Dendritic cell treated with granulocyte-macrophage colony-stimulating factor and Interleukin-4, amounts not matched to agents 40 ng/mL and 50 ng/mL, for 4 days (primary cell): ENCODE data around the gene RMDN2.
"Not testable (repeated sequence)": the region's sequence is repeated elsewhere in the genome, so short reads cannot be mapped to it uniquely, and the experiment has no call there.

Source experiments
- H3K27ac Mint-ChIP-seq: one replicate; pipeline ENCODE4 v1.8.0; 2022; ENCODE audit warnings: mild to moderate bottlenecking, mixed read lengths
- H3K27me3 Mint-ChIP-seq: one replicate; pipeline ENCODE4 v1.8.0; 2022; ENCODE audit warnings: mild to moderate bottlenecking, mixed read lengths
- H3K36me3 Mint-ChIP-seq: one replicate; pipeline ENCODE4 v1.8.0; 2022; ENCODE audit warnings: low read depth, mixed read lengths
- H3K4me1 Mint-ChIP-seq: one replicate; pipeline ENCODE4 v1.8.0; 2022; ENCODE audit warnings: low read depth, mixed read lengths
- H3K4me3 Mint-ChIP-seq: one replicate; pipeline ENCODE4 v1.8.0; 2022; ENCODE audit warnings: mild to moderate bottlenecking, moderate library complexity, mixed read lengths
- H3K9me3 Mint-ChIP-seq: one replicate; pipeline ENCODE4 v1.8.0; 2022; ENCODE audit warnings: mixed read lengths
- intact Hi-C: fragments of 100-400 bp; cut with micrococcal nuclease; formaldehyde crosslinking; loops from one replicate; pipeline ENCODE4 v1.15.0; 2022

The RMDN2 gene

DNA sequence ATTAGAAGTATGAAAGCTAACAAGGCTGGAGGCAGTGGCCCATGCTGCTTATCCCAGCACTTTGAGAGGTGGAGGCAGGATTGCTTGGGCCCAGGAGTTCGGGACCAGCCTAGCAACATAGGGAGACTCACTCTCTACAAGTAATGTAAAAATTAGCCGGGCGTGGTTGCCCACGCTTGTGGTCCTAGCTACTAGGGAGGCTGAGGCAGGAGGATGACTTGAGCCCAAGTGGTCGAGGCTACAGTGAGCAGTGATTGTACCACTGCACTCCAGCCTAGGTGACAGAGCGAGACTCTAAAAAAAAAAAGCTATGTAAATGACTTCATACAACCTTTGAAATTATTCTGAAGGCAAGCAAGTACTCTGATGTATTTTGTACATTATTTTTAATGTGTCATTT lies 1.5 kb downstream of the RMDN2 start:
- Mint-ChIP-seq H3K36me3 (peaks cover 30% of the 10 kb centered on the region), H3K27ac (no peak overlapping the region), H3K4me1 (peaks cover 52% of the 10 kb centered on the region), H3K27me3 (no peaks in the 10 kb centered on the region), H3K4me3 (no peak overlapping the region), H3K9me3 (no peaks in the 10 kb centered on the region)
- intact Hi-C loops: no loop called here

DNA sequence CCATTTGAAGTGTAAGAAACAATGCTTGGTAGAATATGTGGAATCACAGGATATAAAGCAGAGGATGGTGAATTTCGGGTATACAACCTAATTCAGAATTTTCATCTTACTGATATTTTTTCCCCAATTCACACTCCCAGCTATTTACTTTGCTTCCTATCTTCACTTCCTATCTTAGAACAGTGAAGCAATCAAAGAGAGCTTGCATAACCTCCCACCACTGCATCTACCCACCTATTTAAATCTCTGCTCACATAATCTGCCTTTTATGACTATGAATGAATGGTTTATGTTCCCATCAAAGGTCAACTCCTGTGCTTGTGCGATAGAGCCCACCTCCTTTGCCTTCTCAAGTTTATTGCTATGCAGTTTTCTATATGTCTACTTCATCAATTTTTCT lies 3.3 kb downstream of the RMDN2 start:
- intact Hi-C loops: no loop called here
- H3K4me3 Mint-ChIP-seq: no peak overlapping the region

GRCh38 chr2:37930392-37930791 lies 5.3 kb downstream of the RMDN2 start:
- H3K9me3 Mint-ChIP-seq, H3K4me3 Mint-ChIP-seq, H3K27me3 Mint-ChIP-seq, intact Hi-C loops: not testable (repeated sequence)
- peaks cover 44% of the 10 kb centered on the region for H3K4me1 Mint-ChIP-seq
- H3K36me3 Mint-ChIP-seq: peaks cover 31% of the 10 kb centered on the region
- H3K27ac Mint-ChIP-seq: peak overlapping the region; percentile 14

More for the DNA sequence above, 3.3 kb downstream of the RMDN2 start:
- Mint-ChIP-seq H3K4me1 (peaks cover 52% of the 10 kb centered on the region), H3K27me3 (no peaks in the 10 kb centered on the region), H3K27ac (peak overlapping the region; percentile 13), H3K9me3 (no peaks in the 10 kb centered on the region), H3K36me3 (peaks cover 38% of the 10 kb centered on the region)

- intact Hi-C loops, H3K9me3 Mint-ChIP-seq, H3K27ac Mint-ChIP-seq, H3K4me3 Mint-ChIP-seq, H3K27me3 Mint-ChIP-seq: not testable (repeated sequence)
- H3K36me3 Mint-ChIP-seq: peaks cover 27% of the 10 kb centered on the region
- peaks cover 49% of the 10 kb centered on the region for H3K4me1 Mint-ChIP-seq
Observed at GRCh38 chr2:37932873-37933272, 7.8 kb downstream of the RMDN2 start.

DNA sequence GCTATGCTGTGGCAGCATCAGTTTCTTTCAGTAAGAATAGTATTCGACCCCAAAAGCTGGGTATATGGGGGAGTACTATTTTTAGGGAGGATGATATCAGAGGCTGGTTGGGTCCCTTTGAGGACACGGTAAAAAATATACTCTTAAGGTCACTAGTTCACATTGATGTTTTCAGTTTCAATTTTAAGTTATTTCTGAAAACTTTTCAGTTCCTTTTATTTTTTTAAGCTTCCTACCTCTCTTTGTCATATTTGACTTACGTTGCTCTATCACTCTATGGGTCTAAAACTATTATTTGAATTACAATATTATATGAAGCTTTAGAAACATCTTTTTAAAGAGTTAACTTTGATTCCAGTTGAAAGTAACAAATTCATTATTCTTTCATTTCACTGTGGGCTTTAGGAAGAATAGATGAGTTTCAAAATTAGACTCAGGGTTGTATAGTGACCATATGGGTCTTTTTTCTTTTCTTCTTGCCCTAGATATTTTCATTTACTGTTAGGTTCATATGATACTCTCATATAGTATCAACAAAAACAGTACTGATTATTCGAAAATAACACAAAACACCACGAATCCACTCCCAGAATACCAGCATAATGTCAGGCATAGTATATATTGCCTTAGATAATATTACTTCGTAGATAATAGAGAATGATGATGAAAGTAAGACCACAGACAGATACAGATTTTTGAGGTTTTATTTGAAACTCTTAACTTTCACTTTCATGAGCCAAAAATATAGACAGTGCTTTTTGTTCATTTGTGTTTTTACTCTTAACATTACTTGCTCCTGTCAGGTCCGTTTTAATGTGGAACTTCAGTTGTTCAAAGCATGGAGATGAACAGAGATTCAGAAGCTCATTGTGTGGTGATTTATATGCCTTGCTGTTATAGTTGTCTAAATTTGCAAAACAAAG lies 9.8 kb downstream of the RMDN2 start:
- H3K36me3 Mint-ChIP-seq: peaks cover 37% of the 10 kb centered on the region
- H3K9me3 Mint-ChIP-seq: peaks cover 17% of the 10 kb centered on the region
- peaks cover 38% of the 10 kb centered on the region for H3K4me1 Mint-ChIP-seq
- peak overlapping the region; percentile 11 for H3K4me3 Mint-ChIP-seq
- intact Hi-C loops: no loop called here
- H3K27ac Mint-ChIP-seq: no peak overlapping the region
- no peaks in the 10 kb centered on the region for H3K27me3 Mint-ChIP-seq

DNA sequence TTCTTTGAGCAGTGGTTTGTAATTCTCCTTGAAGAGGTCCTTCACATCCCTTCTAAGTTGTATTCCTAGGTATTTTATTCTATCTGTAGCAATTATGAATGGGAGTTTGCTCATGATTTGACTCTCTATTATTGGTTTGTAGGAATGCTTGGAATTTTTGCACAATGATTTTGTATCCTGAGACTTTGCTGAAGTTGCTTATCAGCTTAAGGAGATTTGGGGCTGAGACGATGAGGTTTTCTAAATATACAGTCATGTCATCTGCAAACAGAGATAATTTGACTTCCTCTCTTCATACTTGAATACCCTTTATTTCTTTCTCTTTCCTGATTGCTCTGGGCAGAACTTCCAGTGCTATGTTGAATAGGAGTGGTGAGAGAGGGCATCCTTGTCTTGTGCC lies 12.5 kb downstream of the RMDN2 start:
- H3K27me3 Mint-ChIP-seq, intact Hi-C loops, H3K27ac Mint-ChIP-seq, H3K4me3 Mint-ChIP-seq: not testable (repeated sequence)
- Mint-ChIP-seq H3K36me3 (peaks cover 32% of the 10 kb centered on the region), H3K9me3 (peaks cover 31% of the 10 kb centered on the region), H3K4me1 (peaks cover 22% of the 10 kb centered on the region)

- peaks cover 21% of the 10 kb centered on the region for H3K36me3 Mint-ChIP-seq
- H3K4me3 Mint-ChIP-seq, H3K4me1 Mint-ChIP-seq, H3K27me3 Mint-ChIP-seq, intact Hi-C loops, H3K27ac Mint-ChIP-seq: not testable (repeated sequence)
- H3K9me3 Mint-ChIP-seq: peaks cover 31% of the 10 kb centered on the region
Observed at GRCh38 chr2:37941267-37941666, 16.2 kb downstream of the RMDN2 start.

- Mint-ChIP-seq H3K27ac (no peak overlapping the region), H3K36me3 (peaks cover 13% of the 10 kb centered on the region), H3K9me3 (peaks cover 20% of the 10 kb centered on the region), H3K27me3 (no peaks in the 10 kb centered on the region), H3K4me3 (no peak overlapping the region), H3K4me1 (no peaks in the 10 kb centered on the region)
- intact Hi-C loops: no loop called here
Observed at GRCh38 chr2:37944268-37944667, 19.2 kb downstream of the RMDN2 start.

DNA sequence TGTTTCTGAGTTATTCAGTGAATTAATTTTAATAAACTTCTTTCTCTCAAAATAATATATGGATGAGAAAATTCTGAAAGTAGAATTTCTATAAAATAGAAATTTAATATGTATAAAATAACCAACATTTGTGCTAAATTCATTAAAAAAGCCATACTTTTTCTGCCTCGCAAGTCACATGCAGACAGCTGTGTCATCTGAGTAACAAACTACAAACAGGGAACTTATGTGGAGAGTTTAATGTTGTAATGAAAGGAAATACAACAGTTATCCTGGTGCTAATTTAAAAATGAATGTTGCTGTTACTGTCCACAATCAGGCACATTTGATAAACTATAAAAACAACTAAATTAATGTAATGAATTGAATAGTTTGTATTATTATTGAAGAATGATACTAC lies 22.2 kb downstream of the RMDN2 start:
- no peak overlapping the region for H3K4me3 Mint-ChIP-seq
- H3K4me1 Mint-ChIP-seq: no peaks in the 10 kb centered on the region
- H3K27me3 Mint-ChIP-seq: no peaks in the 10 kb centered on the region
- intact Hi-C loops: no loop called here
- no peak overlapping the region for H3K27ac Mint-ChIP-seq
- no peaks in the 10 kb centered on the region for H3K9me3 Mint-ChIP-seq
- H3K36me3 Mint-ChIP-seq: peaks cover 20% of the 10 kb centered on the region

DNA sequence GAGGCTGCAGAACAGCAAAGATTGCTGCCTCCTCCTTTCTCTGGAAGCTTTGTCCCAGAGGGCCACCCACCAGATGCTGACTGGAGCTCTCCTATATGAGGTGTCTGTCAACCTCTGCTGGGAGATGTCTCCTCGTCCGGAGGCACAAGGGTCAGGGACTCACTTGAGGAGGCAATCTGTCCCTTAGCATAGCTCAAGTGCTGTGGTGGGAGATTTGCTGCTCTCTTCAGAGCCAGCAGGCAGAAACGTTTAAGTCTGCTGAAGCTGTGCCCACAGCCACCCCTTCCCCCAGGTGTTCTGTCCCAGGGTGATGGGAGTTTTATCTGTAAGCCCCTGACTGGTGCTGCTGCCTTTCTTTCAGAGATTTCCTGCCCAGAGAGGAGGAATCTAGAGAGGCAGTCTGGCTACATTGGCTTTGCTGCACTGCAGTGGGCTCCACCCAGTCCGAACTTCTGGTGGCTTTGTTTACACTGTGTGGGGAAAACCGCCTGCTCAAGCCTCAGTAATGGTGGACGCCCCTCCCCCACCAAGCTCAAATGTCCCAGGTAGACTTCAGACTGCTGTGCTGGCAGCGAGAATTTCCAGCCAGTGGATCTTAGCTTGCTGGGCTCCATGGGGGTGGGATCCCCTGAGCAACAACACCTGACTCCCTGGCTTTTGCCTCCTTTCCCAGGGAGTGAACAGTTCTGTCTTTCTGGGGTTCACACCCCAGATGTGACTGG lies 37.1 kb downstream of the RMDN2 start:
- H3K4me1 Mint-ChIP-seq, intact Hi-C loops, H3K27me3 Mint-ChIP-seq, H3K4me3 Mint-ChIP-seq, H3K27ac Mint-ChIP-seq: not testable (repeated sequence)
- peaks cover 31% of the 10 kb centered on the region for H3K36me3 Mint-ChIP-seq
- H3K9me3 Mint-ChIP-seq: peaks cover 33% of the 10 kb centered on the region

DNA sequence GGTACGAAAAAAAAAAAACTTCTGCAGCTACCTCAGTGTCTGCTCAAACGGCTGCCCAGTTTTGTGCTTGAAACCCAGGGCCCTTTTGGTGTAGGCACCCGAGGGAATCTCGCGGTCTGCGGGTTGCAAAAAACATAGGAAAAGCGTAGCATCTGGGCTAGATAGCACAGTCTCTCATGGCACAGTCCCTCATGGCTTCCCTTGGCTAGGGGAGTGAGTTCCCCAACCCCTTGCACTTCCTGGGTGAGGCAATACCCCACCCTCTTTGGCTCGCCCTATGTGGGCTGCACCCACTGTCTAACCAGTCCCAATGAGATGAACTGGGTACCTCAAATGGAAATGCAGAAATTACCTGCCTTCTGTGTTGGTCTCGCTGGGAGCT lies 37.6 kb downstream of the RMDN2 start:
- H3K4me1 Mint-ChIP-seq, intact Hi-C loops: not testable (repeated sequence)
- peaks cover 31% of the 10 kb centered on the region for H3K36me3 Mint-ChIP-seq

GRCh38 chr2:37963901-37964300 lies 38.8 kb downstream of the RMDN2 start:
- Mint-ChIP-seq H3K9me3 (peaks cover 19% of the 10 kb centered on the region), H3K36me3 (peaks cover 31% of the 10 kb centered on the region)
- H3K27me3 Mint-ChIP-seq, H3K4me3 Mint-ChIP-seq, H3K4me1 Mint-ChIP-seq, H3K27ac Mint-ChIP-seq, intact Hi-C loops: not testable (repeated sequence)

More for the DNA sequence above, 37.6 kb downstream of the RMDN2 start:
- not testable (repeated sequence) for H3K27me3 Mint-ChIP-seq, H3K27ac Mint-ChIP-seq, H3K4me3 Mint-ChIP-seq
- H3K9me3 Mint-ChIP-seq: peaks cover 28% of the 10 kb centered on the region

DNA sequence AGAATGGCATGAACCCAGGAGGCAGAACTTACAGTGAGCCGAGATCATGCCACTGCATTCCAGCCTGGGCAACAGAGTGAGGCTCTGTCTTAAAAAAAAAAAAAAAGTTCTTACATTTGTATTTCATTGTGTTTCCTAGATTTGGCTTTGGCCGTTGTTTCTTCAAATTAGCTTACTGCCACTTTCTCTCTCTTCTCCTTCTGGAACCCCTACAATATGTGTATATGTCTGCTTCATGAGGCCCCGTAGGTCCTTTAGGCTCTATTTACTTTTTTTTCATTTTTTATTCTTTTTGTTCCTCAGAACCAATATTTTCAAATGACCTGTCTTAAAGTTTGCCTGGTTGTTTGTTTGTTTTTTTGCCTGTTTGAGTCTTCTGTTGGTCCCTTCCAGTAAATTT lies 41.2 kb downstream of the RMDN2 start:
- intact Hi-C loops: no loop called here
- Mint-ChIP-seq H3K27me3 (no peaks in the 10 kb centered on the region), H3K36me3 (peaks cover 12% of the 10 kb centered on the region), H3K4me3 (no peak overlapping the region), H3K9me3 (no peaks in the 10 kb centered on the region), H3K27ac (no peak overlapping the region), H3K4me1 (no peaks in the 10 kb centered on the region)

- H3K27ac Mint-ChIP-seq: no peak overlapping the region
- no peaks in the 10 kb centered on the region for H3K9me3 Mint-ChIP-seq
- no peaks in the 10 kb centered on the region for H3K4me1 Mint-ChIP-seq
- intact Hi-C loops: no loop called here
- peaks cover 1% of the 10 kb centered on the region for H3K27me3 Mint-ChIP-seq
- no peaks in the 10 kb centered on the region for H3K36me3 Mint-ChIP-seq
- H3K4me3 Mint-ChIP-seq: no peak overlapping the region
Observed at GRCh38 chr2:37969731-37970130, 44.6 kb downstream of the RMDN2 start.
